ENCODE measurements around the gene CELF6. TPM values are rescaled to one million over a fixed set of nuclear protein-coding genes. Genes with fewer than 3 reads are reported as not detected.

CELF6 gene
- total RNA-seq (2022), result not detected in 2 replicates
- Bru-seq, nascent RNA, result not detected
- not detected for BruChase-seq, experiment 1, labeled RNA remaining after a 2-hour chase
- not detected for BruChase-seq, experiment 2, labeled RNA remaining after a 6-hour chase
- long read RNA-seq, result 0 reads

GRCh38 chr15:72319985-72320671 is at the start of gene CELF6:
CELF6 (minus strand) TSS chr15:72320157; CDS start chr15:72319874, 283 bp downstream.
- no peak for TF ChIP-seq CTCF (IDR thresholded peaks at IDR 0.05; ENCODE audit: insufficient read depth in 1 of 2, low read depth in 1 of 2, low read length in 1 of 2, severe bottlenecking in 1 of 2, unreplicated experiment in 1 of 2)
- H3K4me1 ChIP-seq, result peaks cover 4% of the 10 kb centered on the region; the same call in 1 of the 2 replicates
- peaks cover 15% of the 10 kb centered on the region for H3K9me3 Mint-ChIP-seq (ENCODE audit: unreplicated experiment)
- no peaks in the 10 kb centered on the region for H3K27me3 ChIP-seq (replicated peaks; ENCODE audit: control insufficient read depth, insufficient read depth, low read length)
- H3K27ac Mint-ChIP-seq (ENCODE audit: unreplicated experiment), result peak within 1 kb of the TSS; percentile 42
- intact Hi-C loops (cut with micrococcal nuclease; ENCODE audit: unreplicated experiment), result loop anchor here (10.0 kb wide), 2 partner anchors 215 to 355 kb away; no protein-coding TSS in a partner anchor
- H3K27me3 Mint-ChIP-seq (ENCODE audit: insufficient read depth, unreplicated experiment), result peaks cover 20% of the 10 kb centered on the region
- DNase-seq, result peak; percentile 90 to 92
- no peaks in the 10 kb centered on the region for H3K9me3 ChIP-seq
- no TSS peak for BruUV-seq (replicated peaks)
- H3K4me1 Mint-ChIP-seq (ENCODE audit: low read depth, unreplicated experiment), result peaks cover 14% of the 10 kb centered on the region
- CTCF ChIA-PET, result no interaction called here
- H3K4me3 ChIP-seq (ENCODE audit: low read depth, low read length), result peak within 1 kb of the TSS; percentile 76
- POLR2A ChIA-PET, result no interaction called here
- peaks cover 7% of the 10 kb centered on the region for H3K36me3 Mint-ChIP-seq (ENCODE audit: insufficient read depth, unreplicated experiment)
- H3K4me3 Mint-ChIP-seq (ENCODE audit: unreplicated experiment), result peak within 1 kb of the TSS; percentile 80
- H3K36me3 ChIP-seq (ENCODE audit: control insufficient read depth, insufficient read depth, low read length), result no peaks in the 10 kb centered on the region

- Mint-ChIP-seq H3K4me1 (ENCODE audit: low read depth, unreplicated experiment) (no peaks in the 10 kb centered on the region), H3K9me3 (ENCODE audit: unreplicated experiment) (no peaks in the 10 kb centered on the region), H3K27me3 (ENCODE audit: insufficient read depth, unreplicated experiment) (no peaks in the 10 kb centered on the region), H3K36me3 (ENCODE audit: insufficient read depth, unreplicated experiment) (peaks cover 20% of the 10 kb centered on the region), H3K27ac (ENCODE audit: unreplicated experiment) (no peak overlapping the region), H3K4me3 (ENCODE audit: unreplicated experiment) (no peak overlapping the region)
- intact Hi-C loops (cut with micrococcal nuclease; ENCODE audit: unreplicated experiment), result no loop called here
- CTCF ChIA-PET, result no interaction called here
- POLR2A ChIA-PET, result no interaction called here
- H3K36me3 ChIP-seq (ENCODE audit: control insufficient read depth, insufficient read depth, low read length), result peaks cover 2% of the 10 kb centered on the region; the same call in 1 of the 2 replicates
- no peak for DNase-seq
- no peak for TF ChIP-seq CTCF (IDR thresholded peaks at IDR 0.05; ENCODE audit: insufficient read depth in 1 of 2, low read depth in 1 of 2, low read length in 1 of 2, severe bottlenecking in 1 of 2, unreplicated experiment in 1 of 2)
- H3K4me3 ChIP-seq (ENCODE audit: low read depth, low read length), result no peak overlapping the region
- no peaks in the 10 kb centered on the region for H3K4me1 ChIP-seq
- H3K9me3 ChIP-seq, result no peaks in the 10 kb centered on the region
- H3K27me3 ChIP-seq (replicated peaks; ENCODE audit: control insufficient read depth, insufficient read depth, low read length), result no peaks in the 10 kb centered on the region
- BruUV-seq (replicated peaks), result no TSS peak
These were observed 48.9 kb upstream of the CELF6 start for GRCh38 chr15:72368899-72369298.

GRCh38 chr15:72368325-72368724 is 48.4 kb upstream of the CELF6 start:
- H3K27ac Mint-ChIP-seq (ENCODE audit: unreplicated experiment), result no peak overlapping the region
- BruUV-seq (replicated peaks), result no TSS peak
- H3K9me3 ChIP-seq, result no peaks in the 10 kb centered on the region
- no peak overlapping the region for H3K4me3 ChIP-seq (ENCODE audit: low read depth, low read length)
- H3K4me1 Mint-ChIP-seq (ENCODE audit: low read depth, unreplicated experiment), result no peaks in the 10 kb centered on the region
- TF ChIP-seq CTCF (IDR thresholded peaks at IDR 0.05; ENCODE audit: insufficient read depth in 1 of 2, low read depth in 1 of 2, low read length in 1 of 2, severe bottlenecking in 1 of 2, unreplicated experiment in 1 of 2), result no peak
- no peak overlapping the region for H3K4me3 Mint-ChIP-seq (ENCODE audit: unreplicated experiment)
- no peaks in the 10 kb centered on the region for H3K27me3 ChIP-seq (replicated peaks; ENCODE audit: control insufficient read depth, insufficient read depth, low read length)
- peaks cover 20% of the 10 kb centered on the region for H3K36me3 Mint-ChIP-seq (ENCODE audit: insufficient read depth, unreplicated experiment)
- POLR2A ChIA-PET, result no interaction called here
- CTCF ChIA-PET, result interaction anchor here (0.5 kb wide), 1 partner anchor 27 kb away, joined by 4 read pairs; no protein-coding TSS in a partner anchor
- H3K36me3 ChIP-seq (ENCODE audit: control insufficient read depth, insufficient read depth, low read length), result peaks cover 2% of the 10 kb centered on the region; the same call in 1 of the 2 replicates
- no peaks in the 10 kb centered on the region for H3K9me3 Mint-ChIP-seq (ENCODE audit: unreplicated experiment)
- H3K27me3 Mint-ChIP-seq (ENCODE audit: insufficient read depth, unreplicated experiment), result no peaks in the 10 kb centered on the region
- intact Hi-C loops (cut with micrococcal nuclease; ENCODE audit: unreplicated experiment), result no loop called here
- DNase-seq, result no peak
- H3K4me1 ChIP-seq, result no peaks in the 10 kb centered on the region

Data from Caco-2 (cell line).